Breast epithelium (tissue), 3 donors: Measurements from ENCODE around the gene C1R.

Experiments
- POLR2A ChIP-seq: fragments of 450-650 bp; IDR thresholded peaks from one replicate; pipeline ENCODE4 v1.6.1; 2016; ENCODE audit warnings: antibody characterized with exemption, mild to moderate bottlenecking, moderate library complexity
- TF ChIP-seq, protein P1 (sequence below), 3 donors: fragments of 450-650 bp; IDR thresholded peaks; one replicate each; pipeline ENCODE4 v1.5.1; 2016 to 2017; ENCODE audit warnings: antibody characterized with exemption in 3 of 3, mild to moderate bottlenecking in 3 of 3, moderate library complexity in 3 of 3

GRCh38 chr12:7106082-7106481 is 13.8 kb upstream of the C1R start:
- TF ChIP-seq, protein P1, sequence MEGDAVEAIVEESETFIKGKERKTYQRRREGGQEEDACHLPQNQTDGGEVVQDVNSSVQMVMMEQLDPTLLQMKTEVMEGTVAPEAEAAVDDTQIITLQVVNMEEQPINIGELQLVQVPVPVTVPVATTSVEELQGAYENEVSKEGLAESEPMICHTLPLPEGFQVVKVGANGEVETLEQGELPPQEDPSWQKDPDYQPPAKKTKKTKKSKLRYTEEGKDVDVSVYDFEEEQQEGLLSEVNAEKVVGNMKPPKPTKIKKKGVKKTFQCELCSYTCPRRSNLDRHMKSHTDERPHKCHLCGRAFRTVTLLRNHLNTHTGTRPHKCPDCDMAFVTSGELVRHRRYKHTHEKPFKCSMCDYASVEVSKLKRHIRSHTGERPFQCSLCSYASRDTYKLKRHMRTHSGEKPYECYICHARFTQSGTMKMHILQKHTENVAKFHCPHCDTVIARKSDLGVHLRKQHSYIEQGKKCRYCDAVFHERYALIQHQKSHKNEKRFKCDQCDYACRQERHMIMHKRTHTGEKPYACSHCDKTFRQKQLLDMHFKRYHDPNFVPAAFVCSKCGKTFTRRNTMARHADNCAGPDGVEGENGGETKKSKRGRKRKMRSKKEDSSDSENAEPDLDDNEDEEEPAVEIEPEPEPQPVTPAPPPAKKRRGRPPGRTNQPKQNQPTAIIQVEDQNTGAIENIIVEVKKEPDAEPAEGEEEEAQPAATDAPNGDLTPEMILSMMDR (IDR thresholded peaks at IDR 0.05), result no peak
- no peak for TF ChIP-seq POLR2A
